Spleen (tissue), 11 donors: ENCODE results near the gene CDYL2. TPM values are rescaled to one million over a fixed set of nuclear protein-coding genes. Genes with fewer than 3 reads are reported as not detected.

Source experiments
- DNase-seq: peaks from one replicate; pipeline ENCODE4 v3.0.0-alpha.2; 2020
- H3K27ac ChIP-seq, 8 donors: fragments of 200-600 bp; sonication (generic) in 7 of 8; 1 replicate in 4 of 8; 2 replicates in 4 of 8; pipeline versions ENCODE4 v1.5.0 to v1.8.0; 2016 to 2021; ENCODE audit warnings: inconsistent platforms in 4 of 8, mild to moderate bottlenecking in 4 of 8, moderate library complexity in 1 of 8
- H3K27me3 ChIP-seq, 7 donors: fragments of 200-600 bp; sonication (generic) in 6 of 7; replicated peaks in 1 of 7; 1 replicate in 4 of 7; 2 replicates in 3 of 7; pipeline versions ENCODE4 v1.5.0 to v1.8.0; 2016 to 2021; ENCODE audit warnings: inconsistent platforms in 3 of 7, mild to moderate bottlenecking in 1 of 7
- H3K36me3 ChIP-seq, 6 donors: fragments of 200-600 bp; sonication (generic) in 5 of 6; 1 replicate in 4 of 6; 2 replicates in 2 of 6; pipeline versions ENCODE4 v1.5.0 to v1.8.0; 2016 to 2021; ENCODE audit warnings: inconsistent platforms in 2 of 6
- H3K4me1 ChIP-seq, 6 donors: fragments of 200-600 bp; sonication (generic) in 5 of 6; 1 replicate in 3 of 6; 2 replicates in 3 of 6; pipeline versions ENCODE4 v1.5.0 to v1.8.0; 2016 to 2021; ENCODE audit warnings: inconsistent platforms in 3 of 6
- H3K4me3 ChIP-seq, 8 donors: fragments of 200-600 bp; sonication (generic) in 7 of 8; 1 replicate in 4 of 8; 2 replicates in 4 of 8; pipeline versions ENCODE4 v1.5.0 to v1.8.0; 2016 to 2021; ENCODE audit warnings: inconsistent platforms in 4 of 8, mild to moderate bottlenecking in 4 of 8, moderate library complexity in 2 of 8
- H3K9me3 ChIP-seq, 8 donors: fragments of 200-600 bp; sonication (generic) in 7 of 8; 1 replicate in 4 of 8; 2 replicates in 4 of 8; pipeline versions ENCODE4 v1.5.0 to v1.8.0; 2016 to 2021; ENCODE audit warnings: inconsistent platforms in 4 of 8
- POLR2A ChIP-seq, 3 donors: fragments of 450-650 bp; IDR thresholded peaks; one replicate each; pipeline ENCODE4 v1.5.1; 2017; ENCODE audit warnings: antibody characterized with exemption in 3 of 3, mild to moderate bottlenecking in 1 of 3
- POLR2AphosphoS5 ChIP-seq, 3 donors: sonication (generic); formaldehyde crosslinking; IDR thresholded peaks; one replicate each; pipeline ENCODE4 v1.5.1; 2017; ENCODE audit warnings: antibody characterized with exemption in 3 of 3
- WGBS, 5 donors: extraction: QIAGEN DNeasy Blood & Tissue Kit in 3 of 5; methylation state at CpG; one replicate each; pipeline versions ENCODE4 v1.1.5 to v1.1.7; 2013 to 2018; 5-methylcytosine and 5-hydroxymethylcytosine counted together
- intact Hi-C: fragments of 100-400 bp; cut with DNase I; formaldehyde crosslinking; loops from one replicate; pipeline ENCODE4 v1.15.0; 2023; ENCODE audit warnings: low total_unique reads
- polyA plus RNA-seq, 3 donors: library from polyadenylated mRNA; stranded (reverse); fragments of 200-250 nt; gene quantifications; one replicate each; pipeline ENCODE4 v1.2.1, GENCODE V29; 2013
- total RNA-seq, 7 donors: library from RNA; depleted of rRNA in 3 of 7; stranded (reverse); fragments of >200 nt in 3 of 7; fragmentation: NEBNext Ultra II Directional in 4 of 7; extraction: Animal tissue kit (Norgen Biotek cat#: 25700) in 4 of 7; gene quantifications; one replicate each; pipeline versions ENCODE4 v1.1.0 to v1.2.1, GENCODE V29; 2016 to 2021
- TF ChIP-seq, protein P1 (sequence below), 11 experiments: fragments of 200-600 bp in 7 of 11; fragments of 450-650 bp in 4 of 11; sonication (generic) in 4 of 11; IDR thresholded peaks in 8 of 11; conservative IDR thresholded peaks in 3 of 11; 1 replicate in 7 of 11; 2 replicates in 4 of 11; pipeline versions ENCODE4 v1.4.0 to v1.8.0; 2016 to 2021; ENCODE audit warnings: antibody characterized with exemption in 11 of 11, inconsistent platforms in 4 of 11, mild to moderate bottlenecking in 1 of 11
- donor health status: healthy with polysubstance abuse.
- donor health status: DM: no; HTN: no; CAD: no; lungs with moderate emphysema.
- donor health status: DM: no; HTN: no; CAD: no.
- donor health status: Bipolar disorder and iron deficiency.
- donor health status: healthy.
- donor health status: DM: no; HTN: no; CAD: no.
- donor health status: DM: yes; HTN: yes; CAD: no.

The CDYL2 gene
- total and polyA plus RNA-seq, 10 donors: 1.4 to 28.3 (median 12.5) TPM

DNA sequence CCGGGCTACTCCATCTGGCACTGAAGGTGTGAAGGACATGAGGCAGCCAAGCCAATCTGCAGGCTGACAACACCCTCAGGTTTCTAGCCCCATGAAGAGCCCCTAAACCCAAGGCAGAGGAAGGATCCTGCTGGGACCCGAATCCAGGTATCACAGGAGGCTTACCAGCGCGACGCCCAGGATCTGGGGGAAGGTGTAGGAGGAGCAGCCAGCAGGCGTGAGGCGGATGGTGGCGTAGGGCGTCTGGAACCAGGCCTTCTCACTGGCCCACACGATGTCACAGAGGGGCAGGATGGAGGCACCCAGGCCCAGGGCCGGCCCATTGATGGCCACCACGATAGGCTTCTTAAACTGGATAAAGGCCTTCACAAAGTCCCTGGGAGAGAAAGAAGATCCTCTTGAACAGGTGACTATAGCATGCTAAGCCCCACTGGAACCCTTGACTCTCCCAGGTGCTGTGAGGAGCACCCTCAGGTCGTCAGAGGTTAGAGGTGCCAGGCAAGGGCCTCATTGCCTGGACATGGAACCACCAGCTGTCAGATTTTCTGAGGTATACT lies 191.9 kb downstream of the CDYL2 start:
- intact Hi-C loops: no loop called here
- Histone ChIP-seq H3K9me3 (no peaks in the 10 kb centered on the region), H3K4me3 (no peak overlapping the region), H3K27me3 (no peaks in the 10 kb centered on the region), H3K4me1 (no peaks in the 10 kb centered on the region), H3K36me3 (peaks cover 0 to 79% (median 10%) of the 10 kb centered on the region in 6 donors), H3K27ac (no peak overlapping the region)
- TF ChIP-seq, protein P1, sequence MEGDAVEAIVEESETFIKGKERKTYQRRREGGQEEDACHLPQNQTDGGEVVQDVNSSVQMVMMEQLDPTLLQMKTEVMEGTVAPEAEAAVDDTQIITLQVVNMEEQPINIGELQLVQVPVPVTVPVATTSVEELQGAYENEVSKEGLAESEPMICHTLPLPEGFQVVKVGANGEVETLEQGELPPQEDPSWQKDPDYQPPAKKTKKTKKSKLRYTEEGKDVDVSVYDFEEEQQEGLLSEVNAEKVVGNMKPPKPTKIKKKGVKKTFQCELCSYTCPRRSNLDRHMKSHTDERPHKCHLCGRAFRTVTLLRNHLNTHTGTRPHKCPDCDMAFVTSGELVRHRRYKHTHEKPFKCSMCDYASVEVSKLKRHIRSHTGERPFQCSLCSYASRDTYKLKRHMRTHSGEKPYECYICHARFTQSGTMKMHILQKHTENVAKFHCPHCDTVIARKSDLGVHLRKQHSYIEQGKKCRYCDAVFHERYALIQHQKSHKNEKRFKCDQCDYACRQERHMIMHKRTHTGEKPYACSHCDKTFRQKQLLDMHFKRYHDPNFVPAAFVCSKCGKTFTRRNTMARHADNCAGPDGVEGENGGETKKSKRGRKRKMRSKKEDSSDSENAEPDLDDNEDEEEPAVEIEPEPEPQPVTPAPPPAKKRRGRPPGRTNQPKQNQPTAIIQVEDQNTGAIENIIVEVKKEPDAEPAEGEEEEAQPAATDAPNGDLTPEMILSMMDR (IDR thresholded peaks at IDR 0.05 in 8 of 11, conservative IDR thresholded peaks at IDR 0.05 in 3 of 11): no peak
- TF ChIP-seq POLR2AphosphoS5 (IDR thresholded peaks at IDR 0.05) (no peak), POLR2A (IDR thresholded peaks at IDR 0.05) (no peak)
- DNase-seq: peak; percentile 50
- WGBS, 5 donors: 70 to 96% (median 94%) methylated on average over 2 to 13 of the region's 13 CpGs

DNA sequence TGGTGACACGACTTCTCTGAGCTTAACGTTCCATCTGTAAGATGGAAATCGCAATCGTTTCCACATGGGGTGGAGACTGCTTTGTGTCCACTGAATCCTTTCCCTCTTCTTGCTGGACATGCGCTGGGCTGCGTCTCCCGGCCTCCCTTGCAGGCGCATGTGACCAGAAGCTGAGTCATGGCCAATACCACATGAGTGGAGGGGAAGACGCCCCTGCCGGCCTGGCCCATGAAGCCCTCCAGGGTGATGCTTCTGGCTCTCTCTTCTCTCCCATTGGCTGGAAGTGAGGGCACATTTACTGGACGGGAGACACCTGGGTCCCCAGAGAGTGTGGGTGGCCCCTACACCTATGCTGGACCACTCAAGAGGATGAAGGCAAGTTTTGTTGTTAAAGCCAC lies 192.5 kb downstream of the CDYL2 start:
- intact Hi-C loops: no loop called here
- Histone ChIP-seq H3K4me3 (no peak overlapping the region), H3K9me3 (peaks cover 0 to 5% (median 2%) of the 10 kb centered on the region in 8 donors), H3K27ac (no peak overlapping the region), H3K36me3 (peaks cover 0 to 79% (median 16%) of the 10 kb centered on the region in 6 donors), H3K4me1 (no peaks in the 10 kb centered on the region), H3K27me3 (no peaks in the 10 kb centered on the region)
- TF ChIP-seq POLR2A (IDR thresholded peaks at IDR 0.05): no peak
- no peak for TF ChIP-seq POLR2AphosphoS5 (IDR thresholded peaks at IDR 0.05)
- TF ChIP-seq, protein P1 (IDR thresholded peaks at IDR 0.05 in 8 of 11, conservative IDR thresholded peaks at IDR 0.05 in 3 of 11): no peak
- DNase-seq: peak; percentile 42
- 87 to 98% (median 95%) methylated on average over 11 of the region's 11 CpGs for WGBS, 5 donors

DNA sequence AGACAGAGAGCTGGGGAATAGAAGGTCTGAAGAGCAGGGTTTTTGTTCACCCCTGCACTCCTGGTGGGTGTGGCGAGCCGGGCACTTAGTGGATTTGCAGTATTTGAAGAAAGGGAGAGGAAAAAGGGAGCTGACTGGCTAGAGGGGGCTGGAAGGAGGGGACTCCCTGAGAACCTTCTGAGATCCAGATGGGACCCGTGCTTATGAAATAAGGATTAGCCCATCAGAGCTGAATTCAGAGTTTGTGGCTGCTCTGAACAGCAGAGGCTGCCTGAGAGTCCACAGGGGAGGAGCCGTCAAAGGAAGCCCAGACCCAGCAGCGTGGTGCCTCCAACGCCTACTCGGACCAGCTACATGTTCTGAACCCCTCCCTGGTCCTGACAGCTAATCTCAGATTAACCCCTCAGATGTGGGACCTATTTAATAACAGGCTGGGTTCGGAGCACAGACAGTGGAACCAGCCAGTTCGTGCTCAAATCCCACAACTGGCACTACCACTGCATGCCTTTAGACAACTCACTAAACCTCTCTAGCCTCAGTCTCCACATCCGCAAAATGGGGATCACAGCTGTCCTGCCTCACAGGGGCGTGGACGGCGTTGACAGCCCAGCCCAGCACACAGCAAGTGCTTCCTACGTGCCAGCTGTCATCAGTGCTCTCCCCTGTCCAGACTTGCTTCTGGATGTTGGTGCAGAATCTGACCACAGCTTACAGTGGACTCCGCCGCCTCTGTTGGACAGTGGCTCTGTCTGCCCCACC lies 193.0 kb downstream of the CDYL2 start:
- H3K27ac ChIP-seq: no peak overlapping the region
- H3K4me1 ChIP-seq: no peaks in the 10 kb centered on the region
- peaks cover 0 to 10% (median 3%) of the 10 kb centered on the region in 8 donors for H3K9me3 ChIP-seq
- peaks cover 0 to 83% (median 17%) of the 10 kb centered on the region in 6 donors for H3K36me3 ChIP-seq
- H3K4me3 ChIP-seq: no peak overlapping the region
- H3K27me3 ChIP-seq: no peaks in the 10 kb centered on the region
- 88 to 94% (median 91%) methylated on average over 13 to 16 of the region's 16 CpGs for WGBS, 5 donors
- peak; percentile 47 for DNase-seq
- intact Hi-C loops: no loop called here
- no peak for TF ChIP-seq POLR2AphosphoS5 (IDR thresholded peaks at IDR 0.05)
- TF ChIP-seq, protein P1 (IDR thresholded peaks at IDR 0.05 in 8 of 11, conservative IDR thresholded peaks at IDR 0.05 in 3 of 11): no peak
- TF ChIP-seq POLR2A (IDR thresholded peaks at IDR 0.05): no peak

DNA sequence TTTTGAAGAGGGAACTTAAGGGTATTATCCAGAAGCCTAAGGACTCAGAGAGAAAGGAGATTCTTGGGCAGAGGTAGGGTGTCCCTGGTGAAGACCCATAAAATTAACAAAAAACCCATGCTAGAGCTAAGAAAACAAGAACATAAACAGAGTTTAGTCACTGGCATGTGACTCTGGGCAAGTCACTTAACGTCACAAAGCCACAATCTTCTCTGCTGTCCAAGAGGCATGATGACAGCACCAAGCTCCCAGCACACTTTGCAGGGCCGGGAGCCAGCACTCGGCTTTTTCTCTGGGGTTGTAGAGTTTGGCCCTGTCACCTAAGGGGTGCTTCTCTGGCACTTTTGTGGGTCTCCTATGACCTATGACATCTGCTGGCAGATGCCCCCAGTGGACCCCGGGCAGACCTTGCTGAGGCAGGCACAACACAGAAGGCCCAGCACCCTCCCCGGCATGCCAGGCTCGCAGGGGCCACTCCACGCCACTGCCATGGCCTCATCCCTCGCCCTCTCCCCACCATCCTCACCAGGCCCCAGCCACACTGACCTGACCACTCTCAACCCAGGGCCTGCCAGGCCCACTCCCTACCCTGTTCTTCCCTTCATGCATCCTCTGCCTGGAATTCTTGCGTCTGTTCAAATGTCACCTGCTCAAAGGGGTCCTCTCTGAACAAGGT lies 193.8 kb downstream of the CDYL2 start:
- Histone ChIP-seq H3K4me1 (no peaks in the 10 kb centered on the region), H3K9me3 (peaks cover 0 to 10% (median 3%) of the 10 kb centered on the region in 8 donors), H3K27ac (no peak overlapping the region), H3K27me3 (no peaks in the 10 kb centered on the region), H3K4me3 (no peak overlapping the region), H3K36me3 (peaks cover 0 to 83% (median 17%) of the 10 kb centered on the region in 6 donors)
- intact Hi-C loops: no loop called here
- no peak for TF ChIP-seq POLR2AphosphoS5 (IDR thresholded peaks at IDR 0.05)
- TF ChIP-seq, protein P1 (IDR thresholded peaks at IDR 0.05 in 8 of 11, conservative IDR thresholded peaks at IDR 0.05 in 3 of 11): no peak
- no peak for TF ChIP-seq POLR2A (IDR thresholded peaks at IDR 0.05)
- 88 to 93% (median 92%) methylated on average over 9 of the region's 9 CpGs for WGBS, 5 donors
- DNase-seq: no peak
